ENCODE data around the gene SLC17A1. TPM values are rescaled to one million over a fixed set of nuclear protein-coding genes. Genes with fewer than 3 reads are reported as not detected.

SLC17A1 gene
- total RNA-seq, 1 experiment from 2014 or later: not detected

DNA sequence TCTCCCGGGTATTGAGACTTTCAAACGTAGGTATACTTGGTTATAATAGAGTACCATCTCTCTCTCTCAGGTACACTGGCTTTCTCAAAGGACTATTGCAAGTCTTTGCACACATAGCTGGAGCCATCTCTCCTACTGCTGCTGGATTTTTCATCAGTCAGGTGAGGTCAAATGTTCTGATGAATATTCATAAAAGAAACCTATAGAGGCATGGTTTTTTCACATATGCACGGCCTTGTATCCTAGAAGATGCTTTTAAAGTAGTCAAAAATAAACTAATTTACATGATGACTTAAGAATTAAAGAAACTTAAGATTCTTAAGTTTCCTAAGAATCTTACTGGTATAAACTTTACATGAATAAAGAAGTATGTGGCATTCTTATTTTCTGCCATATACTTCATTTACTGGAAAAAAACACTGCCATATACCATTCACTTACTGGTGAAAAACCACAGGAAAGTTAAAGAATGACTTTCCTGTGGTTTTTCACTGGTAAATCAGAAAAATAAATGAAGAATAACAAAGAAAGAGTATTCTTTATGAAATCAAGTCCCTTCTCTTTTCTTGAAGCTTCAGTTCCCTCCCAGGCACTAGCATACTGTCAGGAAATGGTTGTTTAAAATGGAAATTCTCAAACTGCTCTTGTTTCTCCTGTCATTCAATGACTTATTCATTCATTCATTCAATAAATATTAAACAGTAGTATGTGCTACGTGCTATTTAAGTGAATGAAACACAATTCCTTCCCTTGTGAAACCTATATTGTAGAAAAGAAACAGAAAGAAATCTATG lies 53.8 kb downstream of the SLC17A1 start:
- H3K4me3 ChIP-seq (ENCODE audit: low read depth, low read length, poor library complexity, severe bottlenecking): no peak overlapping the region
- DNase-seq (ENCODE audit: low spot score): no peak
- no peaks in the 10 kb centered on the region for H3K4me1 ChIP-seq (ENCODE audit: insufficient read depth, low read length, poor library complexity, severe bottlenecking)
- POLR2A ChIA-PET (ENCODE audit: low non-redundant PET): no interaction called here
- H3K36me3 ChIP-seq (ENCODE audit: insufficient read depth, low read length, poor library complexity, severe bottlenecking): no peaks in the 10 kb centered on the region
- TF ChIP-seq, protein P1, sequence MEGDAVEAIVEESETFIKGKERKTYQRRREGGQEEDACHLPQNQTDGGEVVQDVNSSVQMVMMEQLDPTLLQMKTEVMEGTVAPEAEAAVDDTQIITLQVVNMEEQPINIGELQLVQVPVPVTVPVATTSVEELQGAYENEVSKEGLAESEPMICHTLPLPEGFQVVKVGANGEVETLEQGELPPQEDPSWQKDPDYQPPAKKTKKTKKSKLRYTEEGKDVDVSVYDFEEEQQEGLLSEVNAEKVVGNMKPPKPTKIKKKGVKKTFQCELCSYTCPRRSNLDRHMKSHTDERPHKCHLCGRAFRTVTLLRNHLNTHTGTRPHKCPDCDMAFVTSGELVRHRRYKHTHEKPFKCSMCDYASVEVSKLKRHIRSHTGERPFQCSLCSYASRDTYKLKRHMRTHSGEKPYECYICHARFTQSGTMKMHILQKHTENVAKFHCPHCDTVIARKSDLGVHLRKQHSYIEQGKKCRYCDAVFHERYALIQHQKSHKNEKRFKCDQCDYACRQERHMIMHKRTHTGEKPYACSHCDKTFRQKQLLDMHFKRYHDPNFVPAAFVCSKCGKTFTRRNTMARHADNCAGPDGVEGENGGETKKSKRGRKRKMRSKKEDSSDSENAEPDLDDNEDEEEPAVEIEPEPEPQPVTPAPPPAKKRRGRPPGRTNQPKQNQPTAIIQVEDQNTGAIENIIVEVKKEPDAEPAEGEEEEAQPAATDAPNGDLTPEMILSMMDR (conservative IDR thresholded peaks at IDR 0.05; ENCODE audit: low read depth, low read length): no peak
- no peak for TF ChIP-seq EZH2 (IDR thresholded peaks at IDR 0.05; ENCODE audit: borderline replicate concordance, low read depth, low read length, poor library complexity, severe bottlenecking)
- intact Hi-C loops (cut with micrococcal nuclease; ENCODE audit: unreplicated experiment): no loop called here
- no peak overlapping the region for H3K27ac ChIP-seq (ENCODE audit: low read depth, low read length, poor library complexity, severe bottlenecking)
- no peaks in the 10 kb centered on the region for H3K27me3 ChIP-seq (replicated peaks; ENCODE audit: insufficient read depth, low read depth, low read length, poor library complexity)
- CTCF ChIA-PET: no interaction called here
- BruUV-seq (replicated peaks): no TSS peak
- H3K9me3 ChIP-seq (ENCODE audit: low read depth, low read length, poor library complexity, severe bottlenecking): no peaks in the 10 kb centered on the region

DNA sequence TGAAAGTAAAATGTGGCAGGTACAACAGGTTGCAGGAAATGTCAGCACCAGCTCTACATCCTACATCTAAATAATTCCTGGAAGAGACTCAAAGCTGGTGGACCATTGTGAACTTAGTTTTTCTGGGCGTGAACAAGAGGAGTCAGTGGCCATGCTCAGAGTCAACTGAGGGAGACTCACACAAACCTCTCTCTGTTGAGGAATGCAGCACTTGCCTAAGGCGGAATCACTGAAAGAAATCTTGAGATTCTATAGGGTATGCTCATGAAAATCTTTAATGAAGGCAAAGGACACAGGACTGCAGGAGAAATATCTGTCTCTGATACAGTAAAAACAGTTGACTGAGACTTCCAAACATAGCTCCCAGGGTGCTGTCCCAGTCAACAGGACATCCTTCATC lies 54.8 kb downstream of the SLC17A1 start:
- no peaks in the 10 kb centered on the region for H3K4me1 ChIP-seq (ENCODE audit: insufficient read depth, low read length, poor library complexity, severe bottlenecking)
- ChIA-PET POLR2A (ENCODE audit: low non-redundant PET) (no interaction called here), CTCF (no interaction called here)
- H3K36me3 ChIP-seq (ENCODE audit: insufficient read depth, low read length, poor library complexity, severe bottlenecking): no peaks in the 10 kb centered on the region
- TF ChIP-seq, protein P1 (conservative IDR thresholded peaks at IDR 0.05; ENCODE audit: low read depth, low read length): no peak
- no peak for TF ChIP-seq EZH2 (IDR thresholded peaks at IDR 0.05; ENCODE audit: borderline replicate concordance, low read depth, low read length, poor library complexity, severe bottlenecking)
- intact Hi-C loops (cut with micrococcal nuclease; ENCODE audit: unreplicated experiment): no loop called here
- no peaks in the 10 kb centered on the region for H3K9me3 ChIP-seq (ENCODE audit: low read depth, low read length, poor library complexity, severe bottlenecking)
- H3K4me3 ChIP-seq (ENCODE audit: low read depth, low read length, poor library complexity, severe bottlenecking): no peak overlapping the region
- H3K27me3 ChIP-seq (replicated peaks; ENCODE audit: insufficient read depth, low read depth, low read length, poor library complexity): no peaks in the 10 kb centered on the region
- BruUV-seq (replicated peaks): no TSS peak
- no peak for DNase-seq (ENCODE audit: low spot score)
- no peak overlapping the region for H3K27ac ChIP-seq (ENCODE audit: low read depth, low read length, poor library complexity, severe bottlenecking)

DNA sequence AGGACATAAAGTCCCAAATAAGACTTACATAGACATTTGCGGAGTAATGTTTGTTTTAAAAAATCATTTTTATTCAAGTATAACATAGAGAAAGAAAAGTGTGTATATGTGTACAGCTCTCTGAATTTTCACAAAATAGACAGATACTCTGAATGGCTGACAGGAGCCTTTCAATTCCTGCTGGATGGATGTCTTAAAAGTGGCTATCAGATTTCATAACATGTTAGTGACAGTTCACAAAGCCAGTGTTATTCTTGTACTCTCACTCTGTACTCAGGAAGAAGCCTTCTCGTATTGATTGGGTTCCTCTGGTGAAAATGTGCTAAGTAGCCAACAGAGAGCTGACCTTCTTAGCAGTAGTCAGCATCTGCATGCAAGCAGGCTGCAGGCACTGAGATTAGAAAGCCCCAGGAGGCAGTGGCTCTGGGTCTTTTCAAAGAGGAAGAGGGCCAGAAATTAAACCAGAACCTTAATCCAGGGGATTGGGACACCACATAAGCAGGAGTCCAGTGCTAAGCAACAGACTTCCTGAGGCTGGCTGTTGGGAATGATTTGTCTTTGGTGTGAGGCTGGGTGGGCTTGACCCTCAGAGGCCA lies 57.6 kb downstream of the SLC17A1 start:
- ChIA-PET CTCF (no interaction called here), POLR2A (ENCODE audit: low non-redundant PET) (no interaction called here)
- TF ChIP-seq, protein P1 (conservative IDR thresholded peaks at IDR 0.05; ENCODE audit: low read depth, low read length): no peak
- TF ChIP-seq EZH2 (IDR thresholded peaks at IDR 0.05; ENCODE audit: borderline replicate concordance, low read depth, low read length, poor library complexity, severe bottlenecking): no peak
- intact Hi-C loops (cut with micrococcal nuclease; ENCODE audit: unreplicated experiment): no loop called here
- H3K9me3 ChIP-seq (ENCODE audit: low read depth, low read length, poor library complexity, severe bottlenecking): no peaks in the 10 kb centered on the region
- no TSS peak for BruUV-seq (replicated peaks)
- H3K4me1 ChIP-seq (ENCODE audit: insufficient read depth, low read length, poor library complexity, severe bottlenecking): no peaks in the 10 kb centered on the region
- H3K27ac ChIP-seq (ENCODE audit: low read depth, low read length, poor library complexity, severe bottlenecking): no peak overlapping the region
- no peak for DNase-seq (ENCODE audit: low spot score)
- no peaks in the 10 kb centered on the region for H3K27me3 ChIP-seq (replicated peaks; ENCODE audit: insufficient read depth, low read depth, low read length, poor library complexity)
- no peak overlapping the region for H3K4me3 ChIP-seq (ENCODE audit: low read depth, low read length, poor library complexity, severe bottlenecking)
- H3K36me3 ChIP-seq (ENCODE audit: insufficient read depth, low read length, poor library complexity, severe bottlenecking): no peaks in the 10 kb centered on the region
